HG02938 (cell line): Measurements from ENCODE around the gene ZDHHC24.
A peak's percentile ranks its signal among the peaks of the same experiment; 100 is the strongest.

Source experiments
- ATAC-seq: cut with Tn5 transposase; IDR thresholded peaks from one replicate; pipeline ENCODE4 v1.9.1; 2021; ENCODE audit warnings: mild to moderate bottlenecking, moderate library complexity; ENCODE audit not compliant: unreplicated experiment

Gene ZDHHC24

GRCh38 chr11:66498506-66498905 is 47.3 kb downstream of the ZDHHC24 start:
- ATAC-seq, result no peak

DNA sequence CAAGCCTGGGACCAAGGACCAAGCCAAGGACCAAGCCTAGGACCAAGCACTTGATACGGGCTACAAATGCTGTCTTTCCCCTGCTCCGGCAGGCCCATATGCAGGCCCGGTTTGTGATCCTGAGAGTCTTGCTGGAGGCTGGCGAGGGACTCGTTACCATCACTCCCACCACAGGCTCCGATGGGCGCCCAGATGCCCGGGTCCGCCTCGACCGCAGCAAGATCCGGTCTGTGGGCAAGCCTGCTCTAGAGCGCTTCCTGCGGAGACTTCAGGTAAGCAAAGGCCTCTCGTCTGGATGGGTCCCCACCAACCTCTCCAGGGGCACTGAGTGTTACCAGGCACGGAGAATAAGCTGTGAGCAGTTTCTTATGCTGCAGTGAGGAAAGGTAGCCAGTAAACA is 48.6 kb downstream of the ZDHHC24 start:
- no peak for ATAC-seq

GRCh38 chr11:66495401-66495854 is 50.4 kb downstream of the ZDHHC24 start:
- ATAC-seq, result no peak

DNA sequence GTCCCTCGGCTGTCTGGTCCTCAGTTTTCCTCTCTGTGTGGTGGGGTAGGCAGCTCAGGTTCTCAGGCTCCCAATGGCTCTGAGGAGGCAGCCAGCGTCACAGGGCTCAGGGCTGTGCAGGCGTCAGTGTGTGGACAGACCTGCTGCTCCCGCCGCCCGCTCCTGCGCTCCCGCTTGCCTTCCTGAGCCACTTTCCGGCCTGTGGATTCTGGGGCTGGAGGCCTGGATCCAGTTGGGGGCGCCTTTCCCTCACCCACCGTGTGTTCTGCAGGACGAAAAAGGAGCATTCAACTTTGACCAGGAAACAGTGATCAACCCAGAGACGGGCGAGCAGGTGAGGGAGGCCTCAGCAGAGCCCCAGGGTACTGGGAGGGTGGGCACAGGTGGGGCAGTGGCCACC is 50.9 kb downstream of the ZDHHC24 start:
- ATAC-seq, result no peak

GRCh38 chr11:66494458-66494857 is 51.4 kb downstream of the ZDHHC24 start:
- no peak for ATAC-seq

DNA sequence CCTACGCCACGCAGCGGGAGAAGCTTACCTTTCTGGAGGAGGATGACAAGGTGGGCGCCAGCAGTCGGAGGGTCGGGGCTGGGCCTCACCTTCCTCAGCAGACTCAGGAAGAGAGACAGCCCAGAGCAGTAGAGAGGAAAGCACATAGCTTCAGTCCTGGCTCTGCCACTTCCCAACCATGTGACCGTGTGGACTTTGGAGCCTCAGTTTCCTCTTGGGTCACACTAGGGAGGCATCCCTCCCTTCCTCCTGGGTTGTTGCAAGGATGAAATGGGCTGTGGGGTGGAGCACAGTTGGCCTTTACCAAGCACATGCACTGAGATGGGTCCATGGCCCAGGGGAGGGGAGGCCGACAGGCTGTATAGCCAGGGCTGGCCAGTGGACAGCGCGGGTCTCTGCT is 52.7 kb downstream of the ZDHHC24 start:
- no peak for ATAC-seq

DNA sequence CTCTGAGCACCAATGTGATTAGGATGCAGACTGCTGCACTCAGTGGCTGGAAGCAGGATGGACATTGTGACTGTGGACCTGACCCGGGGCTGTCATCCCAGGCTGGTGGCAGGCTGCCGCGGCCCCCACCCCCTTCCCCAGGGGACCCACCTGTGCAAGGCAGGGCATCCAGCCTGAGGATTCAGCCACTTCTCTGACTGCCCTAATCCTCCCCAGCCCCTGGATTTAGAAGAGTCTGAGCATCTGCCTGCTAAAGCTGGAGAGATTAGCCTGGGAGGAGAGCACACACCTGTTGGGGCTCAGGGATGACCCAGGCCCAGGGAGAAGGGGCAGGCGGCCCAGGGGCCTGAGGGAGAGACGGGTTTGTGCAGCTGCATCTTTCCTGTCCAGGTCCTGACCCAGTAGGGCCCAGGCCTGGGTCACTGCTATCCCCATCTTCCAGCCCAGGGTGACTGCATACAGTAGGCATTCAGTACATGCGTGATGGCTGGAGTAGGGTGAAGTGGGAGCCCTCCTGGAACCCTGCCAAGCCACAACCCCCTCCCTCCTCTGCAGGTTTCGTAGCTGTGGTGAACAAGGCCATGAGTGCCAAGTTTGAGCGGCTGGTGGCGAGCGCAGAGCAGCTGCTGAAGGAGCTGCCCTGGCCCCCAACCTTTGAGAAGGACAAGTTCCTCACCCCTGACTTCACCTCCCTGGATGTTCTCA is 53.5 kb downstream of the ZDHHC24 start:
- ATAC-seq, result no peak

DNA sequence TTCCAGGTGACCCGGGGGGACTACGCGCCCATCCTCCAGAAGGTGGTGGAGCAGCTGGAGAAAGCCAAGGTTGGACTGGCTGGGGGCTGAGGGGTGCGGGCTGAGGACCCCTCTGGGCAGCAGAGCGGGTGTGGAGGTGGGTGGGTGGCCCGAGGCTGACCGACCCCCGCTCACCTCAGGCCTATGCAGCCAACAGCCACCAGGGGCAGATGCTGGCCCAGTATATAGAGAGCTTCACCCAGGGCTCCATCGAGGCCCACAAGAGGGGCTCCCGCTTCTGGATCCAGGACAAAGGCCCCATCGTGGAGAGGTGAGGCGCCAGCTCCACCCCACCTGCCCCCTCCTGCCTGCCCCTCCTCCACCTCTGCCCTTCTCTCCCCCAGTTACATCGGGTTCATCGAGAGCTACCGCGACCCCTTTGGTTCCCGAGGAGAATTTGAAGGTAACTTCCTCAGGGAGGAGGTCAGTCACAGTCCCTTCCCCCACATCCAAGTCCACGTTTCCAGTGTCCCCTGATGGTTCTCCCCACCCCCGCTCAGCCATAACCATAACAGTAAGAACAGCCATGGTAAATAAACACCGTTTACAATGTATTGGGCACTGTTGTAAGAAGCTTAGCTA is 54.4 kb downstream of the ZDHHC24 start:
- no peak for ATAC-seq

DNA sequence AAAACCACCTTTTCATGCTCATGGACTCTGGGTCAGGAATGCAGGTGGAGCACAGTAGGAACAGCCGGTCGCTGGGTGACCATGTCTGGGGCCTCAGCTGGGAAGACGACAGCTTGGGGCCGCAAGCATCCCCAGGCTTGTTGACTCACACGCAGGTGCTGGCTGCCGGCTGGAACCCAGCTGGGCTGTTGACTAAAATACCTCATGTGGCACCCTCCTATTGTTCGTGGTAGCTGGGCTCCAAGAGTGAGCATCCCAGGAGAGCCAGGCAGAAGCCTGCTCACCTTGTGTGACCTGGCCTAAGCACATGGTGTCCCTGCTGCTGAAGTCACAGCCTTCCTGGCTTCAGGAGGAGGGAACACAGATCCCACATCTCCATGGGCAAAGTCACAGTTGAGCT is 56.2 kb downstream of the ZDHHC24 start:
- no peak for ATAC-seq

- no peak for ATAC-seq
Observed at GRCh38 chr11:66488957-66489356, 56.9 kb downstream of the ZDHHC24 start.

DNA sequence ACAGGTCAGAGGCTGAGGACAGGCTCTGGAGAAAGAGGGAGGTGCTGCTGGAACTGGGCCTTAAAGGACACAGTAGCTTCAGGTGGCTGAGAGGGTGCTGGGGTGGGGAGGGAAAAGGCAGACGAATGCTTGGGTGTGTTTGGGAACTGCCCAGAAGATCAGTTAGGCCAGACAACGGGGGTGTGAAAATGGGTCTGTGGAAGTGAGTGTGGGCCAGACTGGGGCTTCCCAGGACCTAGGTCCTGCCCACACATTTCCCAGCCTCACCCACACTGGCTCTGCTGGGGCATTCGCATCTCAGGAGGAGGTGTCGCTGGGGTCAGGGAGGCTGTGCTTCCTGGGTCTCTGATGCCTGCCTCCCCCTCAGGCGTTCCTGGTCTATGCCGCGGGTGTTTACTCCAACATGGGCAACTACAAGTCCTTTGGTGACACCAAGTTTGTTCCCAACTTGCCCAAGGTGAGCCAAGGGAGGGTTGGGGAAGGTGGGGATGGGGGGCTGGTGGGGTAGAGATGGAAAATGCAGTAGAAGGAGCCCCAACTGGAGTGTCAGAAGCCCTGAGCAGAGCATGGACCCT is 61.0 kb downstream of the ZDHHC24 start:
- no peak for ATAC-seq

DNA sequence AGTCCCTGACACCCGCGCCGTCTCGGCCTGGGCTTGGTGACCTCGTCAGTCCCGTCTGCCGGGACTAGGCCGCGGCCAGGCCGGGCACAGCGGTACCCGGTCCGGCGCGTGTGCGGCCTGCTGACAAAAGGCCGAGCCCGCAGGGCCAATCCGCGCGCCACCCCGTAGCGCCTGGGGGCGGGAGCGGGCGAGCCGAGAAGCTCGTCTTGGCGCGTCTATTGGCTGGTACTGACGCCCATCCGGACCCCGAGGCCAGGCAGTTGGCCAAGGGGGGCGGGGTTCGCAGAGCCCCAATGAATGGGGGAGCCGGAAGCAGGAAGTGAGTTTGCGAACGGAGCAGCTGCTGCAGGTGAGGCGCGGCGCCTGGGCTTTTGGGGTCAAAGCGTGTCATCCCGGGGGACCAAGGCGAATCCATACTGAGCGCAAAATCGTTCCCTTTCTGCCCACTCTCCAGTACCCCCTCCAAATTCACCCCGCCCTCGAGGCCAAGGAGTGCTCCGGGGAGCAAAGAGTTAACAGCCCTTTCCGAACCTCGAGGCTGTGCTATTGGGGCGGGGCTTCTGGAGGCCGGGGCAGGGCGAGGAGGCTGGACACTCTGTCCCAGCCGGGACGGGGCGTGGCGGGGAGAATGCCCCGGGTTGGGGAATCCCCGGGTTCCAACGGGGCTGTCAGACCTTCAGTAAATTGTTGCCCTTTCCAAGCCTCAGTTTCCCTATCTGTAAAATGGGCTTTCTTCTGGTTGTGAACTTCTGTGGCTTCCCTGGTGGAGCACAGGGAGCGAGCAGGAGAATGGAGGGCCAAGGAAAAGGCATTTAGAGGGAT is 65.5 kb downstream of the ZDHHC24 start, which contains the start of gene DPP3:
DPP3 (plus strand) TSS at position 318 of the 822 bp plus-strand sequence. CDS start 1,767 bp downstream, outside the sequence.
- peak; percentile 76 for ATAC-seq

DNA sequence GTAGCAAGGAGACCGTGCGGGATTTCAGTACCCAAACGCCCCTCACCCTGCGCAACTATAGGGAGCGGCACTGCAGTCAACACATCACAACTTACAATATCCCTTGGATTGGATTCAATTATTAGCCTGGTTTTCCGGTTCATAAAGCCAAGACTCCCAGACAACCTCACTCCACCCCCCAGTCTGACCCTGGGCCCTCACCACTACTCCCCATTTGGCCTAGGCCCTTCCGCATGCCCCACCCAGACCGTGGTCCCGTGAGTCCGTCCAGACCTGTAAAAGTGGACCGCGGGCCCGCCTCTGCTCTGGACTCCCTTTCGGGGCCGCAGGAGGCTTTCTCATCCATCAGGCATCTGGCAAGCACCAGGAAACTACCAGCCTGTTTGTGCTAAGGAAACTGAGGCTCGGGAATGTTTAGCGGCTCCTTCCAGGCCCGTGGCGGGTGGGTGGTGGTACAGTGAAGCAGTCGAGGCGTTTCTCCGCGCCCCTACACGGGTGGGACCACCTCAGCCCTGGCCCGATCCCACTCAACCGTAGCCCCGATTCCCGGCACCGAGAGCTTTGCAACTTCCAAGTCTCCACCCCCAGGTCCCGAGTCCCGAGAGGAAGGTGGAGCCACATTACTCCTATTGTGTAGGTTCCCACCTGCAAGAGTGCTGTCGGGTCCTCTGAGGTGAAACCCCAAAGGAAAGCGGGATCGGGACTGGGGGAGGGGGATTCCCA is 66.3 kb downstream of the ZDHHC24 start:
- ATAC-seq, result peak; percentile 15

- ATAC-seq, result no peak
Observed at GRCh38 chr11:66478729-66479393, 67.0 kb downstream of the ZDHHC24 start.

DNA sequence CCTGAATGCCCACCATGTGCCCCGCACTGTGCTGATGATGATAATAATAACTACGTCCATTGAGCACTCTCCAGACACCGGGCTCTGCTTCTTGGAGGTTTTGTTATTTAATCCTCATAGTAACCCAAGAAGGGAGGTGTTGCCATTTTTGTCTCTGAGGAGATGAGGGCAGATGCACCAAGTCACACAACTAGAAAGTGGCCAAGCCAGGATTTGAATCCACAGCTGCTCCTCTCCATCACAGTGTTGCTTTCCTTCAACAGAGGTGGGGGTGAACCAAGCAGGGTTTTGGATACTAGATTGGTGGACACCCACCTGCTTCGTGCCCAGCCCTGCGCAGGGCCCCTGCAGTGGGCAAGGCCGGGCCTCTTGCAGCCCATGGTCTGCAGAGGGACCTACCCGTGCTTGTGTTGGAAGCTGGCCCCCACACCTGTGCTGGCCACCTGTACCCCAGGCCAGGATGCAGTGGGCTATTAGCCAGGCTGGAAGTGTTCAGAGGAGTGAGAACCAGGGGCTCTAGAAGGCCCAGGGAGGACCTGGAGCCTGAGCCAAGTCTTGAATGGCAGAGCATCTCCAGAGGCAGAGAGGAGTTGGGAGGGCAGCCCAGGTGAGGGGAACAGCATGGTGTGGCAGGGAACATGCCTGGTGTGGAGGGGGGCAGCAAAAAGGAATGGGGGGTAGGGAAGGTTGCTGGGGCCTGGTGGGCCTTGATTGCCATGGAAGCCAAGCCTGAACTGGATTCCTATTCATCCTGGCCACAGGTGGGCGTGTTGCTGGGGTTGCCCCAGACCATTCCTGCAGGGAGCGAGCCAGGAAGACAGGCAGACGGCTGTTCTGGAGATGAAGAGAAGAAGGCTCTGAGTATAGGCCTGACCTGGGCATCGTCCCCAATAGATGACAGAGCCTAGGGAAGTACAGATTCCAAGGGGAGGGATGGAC is 68.3 kb downstream of the ZDHHC24 start:
- ATAC-seq, result no peak

- no peak for ATAC-seq
Observed at GRCh38 chr11:66476841-66477251, 69.0 kb downstream of the ZDHHC24 start.

GRCh38 chr11:66476173-66476840 is 69.5 kb downstream of the ZDHHC24 start:
- no peak for ATAC-seq

DNA sequence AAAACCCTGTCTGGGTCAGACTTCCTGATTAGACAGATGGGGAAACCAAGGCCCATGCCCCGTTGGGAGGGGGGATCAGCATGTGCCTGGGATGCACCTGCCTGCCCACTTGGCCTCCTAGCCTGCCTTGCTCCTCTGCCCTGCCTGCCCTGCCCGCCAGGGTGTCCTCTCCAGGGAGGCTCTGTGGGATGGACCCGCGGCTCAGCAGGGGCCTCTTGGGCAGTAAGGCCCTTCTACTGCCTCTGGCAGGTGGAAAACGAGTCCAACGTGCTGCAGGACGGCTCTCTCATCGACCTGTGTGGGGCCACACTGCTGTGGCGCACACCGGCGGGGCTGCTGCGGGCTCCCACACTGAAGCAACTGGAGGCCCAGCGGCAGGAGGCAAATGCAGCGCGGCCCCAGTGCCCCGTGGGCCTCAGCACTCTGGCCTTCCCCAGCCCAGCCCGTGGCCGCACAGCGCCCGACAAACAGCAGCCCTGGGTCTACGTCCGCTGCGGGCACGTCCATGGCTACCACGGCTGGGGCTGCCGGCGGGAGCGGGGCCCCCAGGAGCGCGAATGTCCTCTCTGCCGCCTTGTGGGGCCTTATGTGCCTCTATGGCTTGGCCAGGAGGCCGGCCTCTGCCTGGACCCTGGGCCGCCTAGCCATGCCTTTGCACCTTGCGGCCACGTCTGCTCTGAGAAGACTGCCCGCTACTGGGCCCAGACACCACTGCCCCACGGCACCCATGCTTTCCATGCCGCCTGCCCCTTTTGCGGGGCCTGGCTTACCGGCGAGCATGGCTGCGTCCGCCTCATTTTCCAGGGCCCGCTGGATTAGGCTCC is 70.3 kb downstream of the ZDHHC24 start:
- no peak for ATAC-seq
